GM18867 (cell line): ENCODE data around the gene SLC16A5.
"Not testable (repeated sequence)": the region's sequence is repeated elsewhere in the genome, so short reads cannot be mapped to it uniquely, and the experiment has no call there.

Experiments used
- ATAC-seq: cut with Tn5 transposase; IDR thresholded peaks from one replicate; pipeline ENCODE4 v1.9.1; 2021; ENCODE audit warnings: mild to moderate bottlenecking, moderate library complexity; ENCODE audit not compliant: unreplicated experiment

The SLC16A5 gene

GRCh38 chr17:75131278-75132017, 43.7 kb downstream of the SLC16A5 start, which contains the start of gene NT5C:
TSS of gene NT5C (minus strand) at chr17:75131742. CDS start at chr17:75131707, 35 bp downstream.
- peak; percentile 82 for ATAC-seq

GRCh38 chr17:75132018-75133000, 44.6 kb downstream of the SLC16A5 start:
- not testable (repeated sequence) for ATAC-seq

GRCh38 chr17:75133001-75133400, 45.2 kb downstream of the SLC16A5 start:
- ATAC-seq: no peak

- not testable (repeated sequence) for ATAC-seq
These were observed 46.0 kb downstream of the SLC16A5 start for GRCh38 chr17:75133607-75134347.

- ATAC-seq: no peak
These were observed 47.7 kb downstream of the SLC16A5 start for GRCh38 chr17:75135452-75135851.

- no peak for ATAC-seq
These were observed 48.2 kb downstream of the SLC16A5 start for GRCh38 chr17:75135946-75136345.

GRCh38 chr17:75137762-75138161, 50.0 kb downstream of the SLC16A5 start:
- not testable (repeated sequence) for ATAC-seq

GRCh38 chr17:75138519-75138918, 50.8 kb downstream of the SLC16A5 start:
- ATAC-seq: no peak

GRCh38 chr17:75142236-75142971, 54.6 kb downstream of the SLC16A5 start:
- no peak for ATAC-seq

- no peak for ATAC-seq
These were observed 57.2 kb downstream of the SLC16A5 start for GRCh38 chr17:75144816-75145512.

GRCh38 chr17:75146592-75146991, 58.8 kb downstream of the SLC16A5 start:
- no peak for ATAC-seq

- no peak for ATAC-seq
These were observed 60.3 kb downstream of the SLC16A5 start for GRCh38 chr17:75147878-75148546.

GRCh38 chr17:75151930-75152329, 64.2 kb downstream of the SLC16A5 start:
- no peak for ATAC-seq

GRCh38 chr17:75152523-75152921, 64.8 kb downstream of the SLC16A5 start:
- no peak for ATAC-seq

GRCh38 chr17:75152922-75153779, 65.4 kb downstream of the SLC16A5 start:
- no peak for ATAC-seq

GRCh38 chr17:75153780-75154194, 66.0 kb downstream of the SLC16A5 start:
- ATAC-seq: peak; percentile 9

GRCh38 chr17:75154195-75155106, 66.7 kb downstream of the SLC16A5 start, which contains the start of gene JPT1:
TSS of gene JPT1 (minus strand) at chr17:75154512. CDS start at chr17:75154397, 115 bp downstream.
- peak; percentile 90 for ATAC-seq
